ENCODE data around the gene RNU6-1. TPM values are rescaled to one million over a fixed set of nuclear protein-coding genes. Genes with fewer than 3 reads are reported as not detected.

The RNU6-1 gene
- total and polyA plus RNA-seq, 2 donors (not counting 3 experiments of a cell fraction or from before 2014, with no cell fraction given), result not detected

GRCh38 chr15:67843092-67843501 is 3.3 kb upstream of the RNU6-1 start:
- no peak for DNase-seq (ENCODE audit: low read depth, low spot score)
- Histone ChIP-seq H3K27ac (ENCODE audit: insufficient read depth, low read depth, low read length) (no peak overlapping the region), H4K20me1 (replicated peaks; ENCODE audit: control insufficient read depth, extremely low read depth, insufficient read depth, low read length) (no peaks in the 10 kb centered on the region), H3K4me2 (ENCODE audit: insufficient read depth, low read length) (no peak overlapping the region), H3K27me3 (ENCODE audit: control insufficient read depth in 2 of 2, insufficient read depth in 2 of 2, low read length in 2 of 2) (peaks cover under 1 to 3% of the 10 kb centered on the region in 2 experiments), H2AFZ (ENCODE audit: low read depth, low read length) (peak overlapping the region; percentile 39), H3K9me1 (replicated peaks; ENCODE audit: control insufficient read depth, extremely low read depth, insufficient read depth, low read length) (no peaks in the 10 kb centered on the region), H3K36me3 (ENCODE audit: control insufficient read depth in 2 of 2, extremely low read depth in 1 of 2, insufficient read depth in 2 of 2, low read length in 2 of 2) (no peaks in the 10 kb centered on the region), H3K4me3 (replicated peaks in 1 of 3; ENCODE audit: insufficient read depth in 1 of 3, low read depth in 1 of 3, low read length in 3 of 3) (no peak overlapping the region), H3K9me3 (replicated peaks; ENCODE audit: control insufficient read depth, insufficient read depth, low read length) (no peaks in the 10 kb centered on the region), H3K79me2 (ENCODE audit: control insufficient read depth, insufficient read depth, low read length) (no peaks in the 10 kb centered on the region), H3K9ac (replicated peaks; ENCODE audit: extremely low read depth, insufficient read depth, low read length) (no peak overlapping the region), H3K4me1 (ENCODE audit: control insufficient read depth, extremely low read depth, insufficient read depth, low read length) (peaks cover 17% of the 10 kb centered on the region)
- POLR2A ChIA-PET, result no interaction called here
- intact Hi-C loops (cut with micrococcal nuclease) (no loop called here), dilution Hi-C loops (cut with MboI; ENCODE audit: extremely low pct_ligation_motif_present, low sequenced_read_pairs) (no loop called here)
- TF ChIP-seq MYC (IDR thresholded peaks at IDR 0.05; ENCODE audit: low read depth, low read length), result no peak
- TF ChIP-seq, protein P1, sequence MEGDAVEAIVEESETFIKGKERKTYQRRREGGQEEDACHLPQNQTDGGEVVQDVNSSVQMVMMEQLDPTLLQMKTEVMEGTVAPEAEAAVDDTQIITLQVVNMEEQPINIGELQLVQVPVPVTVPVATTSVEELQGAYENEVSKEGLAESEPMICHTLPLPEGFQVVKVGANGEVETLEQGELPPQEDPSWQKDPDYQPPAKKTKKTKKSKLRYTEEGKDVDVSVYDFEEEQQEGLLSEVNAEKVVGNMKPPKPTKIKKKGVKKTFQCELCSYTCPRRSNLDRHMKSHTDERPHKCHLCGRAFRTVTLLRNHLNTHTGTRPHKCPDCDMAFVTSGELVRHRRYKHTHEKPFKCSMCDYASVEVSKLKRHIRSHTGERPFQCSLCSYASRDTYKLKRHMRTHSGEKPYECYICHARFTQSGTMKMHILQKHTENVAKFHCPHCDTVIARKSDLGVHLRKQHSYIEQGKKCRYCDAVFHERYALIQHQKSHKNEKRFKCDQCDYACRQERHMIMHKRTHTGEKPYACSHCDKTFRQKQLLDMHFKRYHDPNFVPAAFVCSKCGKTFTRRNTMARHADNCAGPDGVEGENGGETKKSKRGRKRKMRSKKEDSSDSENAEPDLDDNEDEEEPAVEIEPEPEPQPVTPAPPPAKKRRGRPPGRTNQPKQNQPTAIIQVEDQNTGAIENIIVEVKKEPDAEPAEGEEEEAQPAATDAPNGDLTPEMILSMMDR (IDR thresholded peaks at IDR 0.05; ENCODE audit: extremely low read depth in 1 of 2, insufficient read depth in 1 of 2, low read depth in 1 of 2, low read length in 2 of 2), result no peak
- no peak for TF ChIP-seq POLR2AphosphoS5 (IDR thresholded peaks at IDR 0.05; ENCODE audit: insufficient read depth, low read depth, low read length)
- TF ChIP-seq, protein P2, sequence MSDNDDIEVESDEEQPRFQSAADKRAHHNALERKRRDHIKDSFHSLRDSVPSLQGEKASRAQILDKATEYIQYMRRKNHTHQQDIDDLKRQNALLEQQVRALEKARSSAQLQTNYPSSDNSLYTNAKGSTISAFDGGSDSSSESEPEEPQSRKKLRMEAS (IDR thresholded peaks at IDR 0.05; ENCODE audit: insufficient read depth, insufficient read length), result no peak
- no peak for TF ChIP-seq FOS (IDR thresholded peaks at IDR 0.05; ENCODE audit: borderline replicate concordance, insufficient read depth, low read length)
- TF ChIP-seq EZH2 (IDR thresholded peaks at IDR 0.05; ENCODE audit: borderline replicate concordance, low read depth, low read length, severe bottlenecking), result no peak
- TF ChIP-seq JUN (IDR thresholded peaks at IDR 0.05; ENCODE audit: borderline replicate concordance, insufficient read depth, insufficient read length, low read depth), result no peak
- TF ChIP-seq POLR2A (IDR thresholded peaks at IDR 0.05; ENCODE audit: low read depth, low read length), result no peak
- TF ChIP-seq GATA2 (IDR thresholded peaks at IDR 0.05; ENCODE audit: insufficient read depth, insufficient read length, low read depth, low read length), result no peak
- BruUV-seq (replicated peaks), result no TSS peak
- no peak for FAIRE-seq
- CTCF ChIA-PET, result no interaction called here

Measured in endothelial cell of umbilical vein (primary cell).